HS-27A (cell line): ENCODE results near the gene KCNAB1.

Experiments used
- DNase-seq: peaks from one replicate; pipeline ENCODE4 v3.0.0-alpha.2; 2012; ENCODE audit warnings: low read depth, missing footprints

The KCNAB1 gene

GRCh38 chr3:156140001-156140595, 19.7 kb downstream of the KCNAB1 start:
- no peak for DNase-seq

GRCh38 chr3:156142702-156143101, 22.3 kb downstream of the KCNAB1 start:
- DNase-seq, result no peak

GRCh38 chr3:156143136-156143535, 22.8 kb downstream of the KCNAB1 start:
- DNase-seq, result no peak

DNA sequence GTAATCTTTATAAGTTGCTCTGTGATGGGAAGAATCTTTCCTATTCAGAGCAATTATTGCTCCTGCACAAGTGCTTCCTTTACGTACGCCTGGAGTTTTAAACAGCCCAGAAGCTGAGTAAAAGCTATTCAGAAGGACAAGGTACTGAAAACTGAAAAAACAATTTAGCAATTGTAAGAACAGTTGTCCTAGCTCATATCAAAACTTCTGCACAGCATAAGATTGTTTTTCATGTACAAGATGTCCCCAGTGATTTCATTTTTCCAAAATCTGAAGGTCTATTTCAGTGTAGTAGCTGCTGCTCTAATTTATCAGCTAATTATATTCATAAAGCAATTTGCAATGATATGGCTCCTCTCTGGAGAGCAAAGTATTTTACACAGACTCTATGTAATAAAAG, 23.7 kb downstream of the KCNAB1 start:
- DNase-seq, result no peak

DNA sequence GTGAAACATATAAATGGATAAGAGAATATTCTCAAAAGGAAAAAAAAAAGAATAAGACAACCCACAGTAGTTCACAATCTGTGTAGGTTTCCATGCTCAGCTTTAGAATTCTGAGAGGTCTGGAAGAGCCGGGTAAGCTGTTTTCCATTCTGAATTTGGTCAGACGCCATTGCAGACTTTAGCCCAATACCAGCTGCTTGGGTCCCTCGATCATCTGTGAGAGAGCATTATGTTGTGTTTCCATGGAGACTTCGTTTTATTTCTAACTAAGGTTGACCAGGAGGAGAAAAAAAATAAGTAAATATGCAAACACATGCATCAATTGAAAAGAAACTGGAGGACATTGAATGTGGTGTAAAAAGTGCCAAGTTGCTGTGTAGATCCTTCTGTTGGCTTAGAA, 25.5 kb downstream of the KCNAB1 start:
- no peak for DNase-seq

DNA sequence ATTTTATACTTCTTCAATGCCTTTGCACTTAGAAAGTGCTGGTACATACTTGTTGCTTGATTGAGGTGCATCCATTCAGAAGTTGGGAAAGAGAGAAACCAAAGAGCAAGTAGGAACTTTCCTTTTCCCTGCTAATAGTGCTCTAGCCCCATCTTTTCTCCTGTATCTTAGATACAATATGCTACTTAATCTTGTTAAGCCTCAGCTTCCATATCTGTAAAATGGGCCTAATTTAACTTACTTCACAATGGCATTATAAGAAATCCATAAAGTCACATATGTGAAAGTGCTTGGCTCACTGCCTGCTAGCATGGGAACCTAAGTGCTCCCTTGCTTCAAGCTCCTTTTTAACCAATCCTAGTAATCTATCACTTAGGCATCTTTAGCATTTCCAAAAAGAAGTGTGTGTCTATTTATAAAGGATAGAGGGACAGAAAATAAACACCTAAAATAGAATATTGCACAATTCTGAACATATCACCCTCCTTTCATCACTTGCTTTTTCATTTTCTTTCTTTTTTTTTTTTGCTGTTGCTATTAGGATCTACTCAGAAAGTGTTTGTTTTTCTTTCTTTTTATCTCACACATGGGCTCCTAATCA, 28.1 kb downstream of the KCNAB1 start:
- DNase-seq, result no peak

- no peak for DNase-seq
Measured at GRCh38 chr3:156148946-156149381, 28.6 kb downstream of the KCNAB1 start.

- DNase-seq, result no peak
Measured at GRCh38 chr3:156149876-156150275, 29.5 kb downstream of the KCNAB1 start.

GRCh38 chr3:156150434-156151066, 30.2 kb downstream of the KCNAB1 start:
- no peak for DNase-seq

GRCh38 chr3:156151824-156152428, 31.5 kb downstream of the KCNAB1 start:
- no peak for DNase-seq

- DNase-seq, result no peak
Measured at GRCh38 chr3:156158656-156159295, 38.4 kb downstream of the KCNAB1 start.

DNA sequence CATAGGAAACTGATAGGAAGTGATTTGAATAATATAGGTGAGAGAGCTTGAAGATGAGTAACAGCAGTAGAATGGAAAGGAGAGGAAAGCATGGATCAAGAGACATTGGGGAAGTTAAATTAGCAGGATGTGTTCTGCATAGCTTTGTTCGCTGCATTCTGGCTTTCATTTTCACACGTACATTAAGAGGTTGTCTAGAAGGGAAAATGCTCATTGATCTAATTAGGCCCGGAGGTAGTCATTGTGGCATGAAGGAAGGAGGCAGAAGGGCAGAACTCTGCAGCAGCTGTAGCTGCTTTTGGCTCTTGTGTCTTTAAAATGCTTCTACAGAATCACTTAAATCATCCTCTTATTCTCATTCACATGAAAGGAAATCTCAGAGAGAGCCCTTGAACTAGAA, 40.3 kb downstream of the KCNAB1 start:
- no peak for DNase-seq

GRCh38 chr3:156161172-156161571, 40.8 kb downstream of the KCNAB1 start:
- DNase-seq, result no peak

GRCh38 chr3:156163848-156164247, 43.5 kb downstream of the KCNAB1 start:
- DNase-seq, result no peak

DNA sequence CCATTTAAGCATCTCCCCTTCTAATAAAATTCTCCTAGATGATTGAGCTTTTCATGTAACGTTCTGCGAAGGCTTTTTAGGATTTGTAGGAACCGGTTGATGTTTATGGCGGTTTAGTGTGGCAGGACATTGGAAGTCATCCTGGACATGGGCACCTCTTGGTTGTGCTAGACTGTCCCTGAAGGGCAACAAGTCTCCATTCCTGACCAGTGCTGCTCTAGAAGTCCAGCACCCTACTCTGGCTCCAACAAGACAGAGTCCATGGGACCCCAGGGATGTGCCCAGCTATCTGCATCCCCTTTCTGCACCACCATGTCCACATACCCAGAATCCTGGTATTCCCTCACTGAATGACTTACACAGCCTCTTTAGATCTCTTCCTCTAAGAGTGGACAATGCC, 46.4 kb downstream of the KCNAB1 start:
- DNase-seq, result no peak

- DNase-seq, result no peak
Measured at GRCh38 chr3:156170571-156170970, 50.2 kb downstream of the KCNAB1 start.

DNA sequence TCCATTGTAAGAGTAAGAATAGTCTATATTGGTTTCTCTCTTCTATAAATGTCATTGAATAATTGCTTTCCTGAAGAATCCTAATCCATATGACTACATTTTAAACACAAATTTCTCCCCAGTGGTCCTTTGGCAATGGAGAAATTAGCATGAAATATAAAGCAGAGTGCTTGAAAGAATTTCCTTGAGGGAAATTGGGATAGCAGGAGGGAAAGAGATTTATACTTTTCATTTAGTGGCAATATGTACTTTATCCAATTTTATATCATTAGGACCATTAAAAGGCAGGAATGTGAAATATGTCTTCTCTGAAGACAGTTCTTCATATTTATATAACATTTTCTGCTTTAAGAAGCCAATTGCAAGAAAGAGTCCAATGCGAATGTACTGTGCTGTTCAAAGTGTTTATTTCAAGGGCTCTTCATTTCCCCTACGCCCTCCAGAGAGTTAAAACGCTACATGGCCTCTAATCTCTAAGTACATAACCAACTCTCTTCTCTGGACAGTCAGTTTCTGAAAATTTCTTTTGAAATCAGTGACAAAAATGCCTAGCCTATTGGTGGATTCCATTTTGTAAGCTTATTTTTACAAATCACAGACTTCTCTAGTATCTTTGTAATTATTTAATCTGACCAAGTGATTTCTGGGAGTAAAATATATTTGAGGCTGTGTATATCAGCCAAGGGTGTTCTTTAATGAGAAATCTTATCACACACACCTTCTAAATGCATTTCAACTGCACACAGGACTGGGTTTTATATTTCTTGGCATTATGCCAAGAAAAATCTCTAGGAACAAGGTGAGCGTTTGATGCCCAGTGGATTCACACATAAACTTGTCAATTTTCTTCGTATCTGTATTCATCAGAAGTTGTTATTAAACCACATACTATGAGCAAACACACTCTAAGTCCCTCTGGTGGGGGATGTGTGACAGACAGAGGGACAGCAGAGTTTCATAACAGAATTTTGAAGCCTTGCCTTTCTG, 51.2 kb downstream of the KCNAB1 start:
- no peak for DNase-seq

DNA sequence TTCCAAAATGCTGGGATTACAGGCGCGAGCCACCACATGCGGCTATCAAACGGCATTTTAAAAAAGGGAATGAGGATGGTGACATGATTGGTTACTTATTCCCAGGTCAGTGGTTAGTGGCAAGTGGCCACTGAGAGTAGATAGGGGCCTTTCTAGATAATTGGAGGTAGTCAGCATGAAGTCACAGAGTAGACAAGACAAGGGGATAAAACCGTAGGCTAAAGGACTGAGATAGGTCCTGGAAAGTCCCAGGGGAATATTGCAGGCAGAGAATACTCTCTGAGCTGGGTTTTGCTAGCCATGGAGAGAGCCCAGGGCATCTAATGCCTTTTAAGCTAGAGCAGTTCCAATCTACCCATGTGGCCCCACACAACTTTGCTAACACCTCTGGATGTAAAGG, 52.2 kb downstream of the KCNAB1 start:
- no peak for DNase-seq

GRCh38 chr3:156174229-156174847, 54.0 kb downstream of the KCNAB1 start:
- DNase-seq, result no peak

DNA sequence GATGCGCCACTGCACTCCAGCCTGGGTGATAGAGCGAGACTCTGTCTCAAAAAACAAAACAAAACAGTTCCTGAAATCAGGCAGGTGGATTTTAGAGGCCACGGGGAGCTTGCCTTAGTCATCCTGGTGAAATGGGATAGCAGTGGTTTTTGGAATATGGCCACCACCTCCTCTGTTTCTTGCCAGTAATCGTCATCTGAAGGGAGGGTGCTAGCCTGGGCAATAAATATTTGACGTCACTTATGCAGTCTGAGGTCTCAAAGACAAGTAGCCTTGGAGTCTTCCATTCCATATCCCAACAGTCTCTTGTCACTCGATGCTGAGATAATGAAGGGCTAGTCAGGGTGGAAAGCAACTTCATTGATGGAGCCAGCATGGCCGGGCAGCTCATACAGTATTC, 55.2 kb downstream of the KCNAB1 start:
- no peak for DNase-seq

DNA sequence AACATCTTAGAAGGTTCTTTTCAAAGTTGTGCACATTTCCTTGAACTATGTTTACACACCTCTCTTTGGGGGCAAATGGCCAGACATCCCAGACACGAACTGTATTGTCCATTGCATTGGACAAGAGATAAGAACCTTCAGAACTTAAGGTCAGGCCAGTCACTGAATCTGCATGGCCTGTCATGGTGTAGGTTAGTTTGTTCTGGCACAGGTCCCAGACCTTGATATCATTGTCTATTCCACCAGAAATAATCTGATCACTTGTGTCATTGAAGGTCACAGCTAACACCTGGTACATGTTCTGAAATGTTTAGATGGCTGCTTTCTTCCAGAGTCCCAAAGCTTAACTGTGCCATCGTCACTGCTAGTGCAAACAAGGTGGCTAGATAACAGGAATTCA, 55.7 kb downstream of the KCNAB1 start:
- no peak for DNase-seq
